Adrenal gland (tissue), 5 donors: ENCODE data around the gene RNF144B.

ENCODE experiments used
- POLR2A ChIP-seq, 2 donors: fragments of 450-650 bp; IDR thresholded peaks; one replicate each; pipeline ENCODE4 v1.6.1; 2017; ENCODE audit warnings: antibody characterized with exemption in 2 of 2, mild to moderate bottlenecking in 2 of 2, moderate library complexity in 1 of 2
- TF ChIP-seq, protein P1 (sequence below), 6 experiments: fragments of 450-650 bp in 4 of 6; fragments of 200-600 bp in 2 of 6; sonication (generic) in 1 of 6; IDR thresholded peaks; 1 replicate in 5 of 6; 2 replicates in 1 of 6; pipeline versions ENCODE4 v1.5.1 to v1.8.0; 2016 to 2021; ENCODE audit warnings: antibody characterized with exemption in 6 of 6, mild to moderate bottlenecking in 2 of 6, moderate library complexity in 1 of 6
- donor health status: DM: no; HTN: no; CAD: no.

DNA sequence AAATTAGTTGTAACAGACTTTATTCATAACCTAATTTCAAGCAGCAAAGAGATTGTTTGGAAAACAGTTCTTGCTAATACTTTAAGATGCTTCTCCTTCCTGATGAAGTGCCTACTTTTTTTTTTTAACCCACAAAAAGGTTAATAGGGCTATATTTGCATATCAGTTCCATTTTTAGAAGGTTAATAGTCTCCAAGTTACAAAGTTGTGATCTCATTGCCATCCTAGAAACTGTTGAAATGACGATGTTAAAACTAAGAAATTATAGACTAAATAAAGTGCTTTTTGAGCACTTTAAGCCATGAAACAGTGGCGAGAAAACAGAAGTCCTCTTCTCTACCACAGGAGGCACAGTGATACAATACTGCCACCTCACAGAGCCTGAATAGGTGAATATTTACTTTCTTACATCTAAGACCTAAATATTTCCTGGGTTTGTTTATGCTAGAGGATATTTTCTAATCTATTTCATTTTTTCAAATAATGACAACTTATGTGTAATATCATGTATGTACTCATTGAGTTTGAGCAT is 5.3 kb downstream of the RNF144B start:
- TF ChIP-seq, protein P1, sequence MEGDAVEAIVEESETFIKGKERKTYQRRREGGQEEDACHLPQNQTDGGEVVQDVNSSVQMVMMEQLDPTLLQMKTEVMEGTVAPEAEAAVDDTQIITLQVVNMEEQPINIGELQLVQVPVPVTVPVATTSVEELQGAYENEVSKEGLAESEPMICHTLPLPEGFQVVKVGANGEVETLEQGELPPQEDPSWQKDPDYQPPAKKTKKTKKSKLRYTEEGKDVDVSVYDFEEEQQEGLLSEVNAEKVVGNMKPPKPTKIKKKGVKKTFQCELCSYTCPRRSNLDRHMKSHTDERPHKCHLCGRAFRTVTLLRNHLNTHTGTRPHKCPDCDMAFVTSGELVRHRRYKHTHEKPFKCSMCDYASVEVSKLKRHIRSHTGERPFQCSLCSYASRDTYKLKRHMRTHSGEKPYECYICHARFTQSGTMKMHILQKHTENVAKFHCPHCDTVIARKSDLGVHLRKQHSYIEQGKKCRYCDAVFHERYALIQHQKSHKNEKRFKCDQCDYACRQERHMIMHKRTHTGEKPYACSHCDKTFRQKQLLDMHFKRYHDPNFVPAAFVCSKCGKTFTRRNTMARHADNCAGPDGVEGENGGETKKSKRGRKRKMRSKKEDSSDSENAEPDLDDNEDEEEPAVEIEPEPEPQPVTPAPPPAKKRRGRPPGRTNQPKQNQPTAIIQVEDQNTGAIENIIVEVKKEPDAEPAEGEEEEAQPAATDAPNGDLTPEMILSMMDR (IDR thresholded peaks at IDR 0.05) = no peak
- no peak for TF ChIP-seq POLR2A (IDR thresholded peaks at IDR 0.05)
